Jurkat, Clone E6-1 (cell line): ENCODE results near the gene OR13H1. TPM values are rescaled to one million over a fixed set of nuclear protein-coding genes. Genes with fewer than 3 reads are reported as not detected.
"Not testable (repeated sequence)": the region's sequence is repeated elsewhere in the genome, so short reads cannot be mapped to it uniquely, and the experiment has no call there.

Source experiments
- DNase-seq: peaks from one replicate; pipeline ENCODE4 v3.0.0-alpha.2; 2011; ENCODE audit warnings: low read depth, low spot score
- H3K4me3 ChIP-seq: 2 replicates; pipeline ENCODE4 v1.5.1; 2011; ENCODE audit warnings: mild to moderate bottlenecking, low read length, control low read depth, moderate library complexity
- polyA plus RNA-seq: library from polyadenylated mRNA; unstranded; fragments of >200 nt; gene quantifications from one replicate; pipeline ENCODE4 v1.2.1, GENCODE V29; 2012; ENCODE audit warnings: missing spikeins; ENCODE audit not compliant: insufficient read length, insufficient read depth

OR13H1 gene
- polyA plus RNA-seq, result not detected

GRCh38 chrX:131543774-131544173 lies at the start of gene OR13H1:
Gene OR13H1 (plus strand): TSS chrX:131544074. CDS start chrX:131544074, 0 bp downstream.
- DNase-seq, result no peak
- no peak within 1 kb of the TSS for H3K4me3 ChIP-seq

- DNase-seq, H3K4me3 ChIP-seq: not testable (repeated sequence)
These were observed 42.3 kb upstream of the OR13H1 start for GRCh38 chrX:131501556-131501955.

GRCh38 chrX:131513159-131513914 lies 30.5 kb upstream of the OR13H1 start:
- no peak overlapping the region for H3K4me3 ChIP-seq
- DNase-seq, result no peak

DNA sequence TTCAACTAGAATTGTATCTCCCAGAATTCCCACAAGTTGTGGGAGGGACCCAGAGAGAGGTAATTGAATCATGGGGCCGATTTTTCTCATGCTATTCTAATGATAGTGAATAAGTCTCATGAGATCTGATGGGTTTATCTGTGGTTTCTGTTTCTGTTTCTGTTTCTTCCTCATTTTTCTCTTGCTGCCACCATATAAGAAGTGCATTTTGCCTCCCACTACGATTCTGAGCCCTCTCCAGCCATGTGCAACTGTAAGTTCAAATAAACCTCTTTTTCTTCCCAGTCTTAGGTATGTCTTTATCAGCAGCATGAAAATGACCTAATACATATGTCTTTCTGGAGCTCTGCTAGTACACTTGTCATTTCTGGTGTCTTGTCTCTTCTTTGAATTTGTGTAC lies 22.1 kb upstream of the OR13H1 start:
- H3K4me3 ChIP-seq, result no peak overlapping the region
- DNase-seq, result no peak

GRCh38 chrX:131544218-131544617 lies 344 bp downstream of the OR13H1 start:
- DNase-seq, result no peak
- H3K4me3 ChIP-seq, result no peak overlapping the region

DNA sequence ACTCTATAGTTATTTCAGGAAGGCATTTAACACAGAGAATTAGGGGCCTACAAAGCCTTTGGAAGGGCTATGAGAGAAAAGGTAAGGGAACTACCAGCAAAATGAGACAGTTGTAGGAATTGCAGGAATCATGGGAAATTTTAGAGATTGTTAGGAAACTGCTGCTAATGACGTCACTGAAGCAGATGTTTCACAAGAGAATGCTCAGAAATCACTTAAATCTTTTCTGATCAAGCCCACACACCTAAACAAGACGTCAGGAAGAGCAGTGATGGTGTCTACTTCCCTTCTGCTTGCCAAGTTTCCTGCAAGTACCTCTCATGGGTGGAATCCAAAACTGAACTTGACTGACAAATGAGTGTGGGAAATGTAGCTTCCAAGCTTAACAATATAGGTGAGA lies 5.1 kb downstream of the OR13H1 start:
- no peak overlapping the region for H3K4me3 ChIP-seq
- DNase-seq, result no peak

GRCh38 chrX:131552453-131552852 lies 8.6 kb downstream of the OR13H1 start:
- not testable (repeated sequence) for DNase-seq, H3K4me3 ChIP-seq

DNA sequence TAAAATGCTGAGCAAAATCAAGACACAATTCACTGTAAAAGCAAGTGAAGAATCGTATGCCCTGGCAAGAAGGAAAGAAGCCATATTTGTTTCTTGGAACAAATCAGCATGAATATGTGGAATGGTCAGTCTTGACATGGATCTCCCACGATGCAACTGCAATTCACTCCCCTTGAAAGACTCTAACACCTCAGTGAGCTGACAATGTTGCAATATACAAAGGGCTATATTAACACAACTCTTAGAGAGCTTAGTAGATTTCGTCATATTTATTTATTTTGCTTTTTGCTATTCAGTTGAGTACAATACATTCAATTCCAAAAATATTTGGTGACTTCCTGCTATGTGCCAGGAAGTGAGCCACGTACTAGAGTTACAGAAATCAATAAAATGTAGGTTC lies 14.7 kb downstream of the OR13H1 start:
- H3K4me3 ChIP-seq, result no peak overlapping the region
- no peak for DNase-seq

- no peak overlapping the region for H3K4me3 ChIP-seq
- DNase-seq, result no peak
These were observed 20.8 kb downstream of the OR13H1 start for GRCh38 chrX:131564553-131565229.

GRCh38 chrX:131565909-131566308 lies 22.0 kb downstream of the OR13H1 start:
- H3K4me3 ChIP-seq, result no peak overlapping the region
- no peak for DNase-seq

GRCh38 chrX:131571348-131571747 lies 27.5 kb downstream of the OR13H1 start:
- DNase-seq, result no peak
- H3K4me3 ChIP-seq, result no peak overlapping the region

- DNase-seq, result no peak
- H3K4me3 ChIP-seq, result no peak overlapping the region
These were observed 28.6 kb downstream of the OR13H1 start for GRCh38 chrX:131572372-131573014.

DNA sequence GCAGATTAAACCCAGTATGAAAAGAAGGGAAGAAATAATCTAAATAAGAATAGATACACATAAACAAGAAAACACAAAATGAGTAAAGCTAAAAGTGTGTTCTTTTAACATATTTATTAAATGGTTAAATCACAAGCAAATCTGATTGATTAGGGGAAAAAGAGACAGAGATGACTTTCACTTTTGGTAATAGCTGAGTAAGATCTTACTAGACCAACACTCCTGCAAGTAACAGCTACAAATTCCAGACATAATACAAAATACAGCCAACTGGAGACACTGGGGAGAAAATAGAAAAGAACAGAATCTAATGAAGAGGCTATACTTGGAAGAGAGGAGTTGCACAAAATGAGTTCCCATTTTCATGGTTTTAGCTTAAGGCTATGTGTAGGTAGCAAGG lies 33.5 kb downstream of the OR13H1 start:
- DNase-seq, result no peak
- H3K4me3 ChIP-seq, result no peak overlapping the region

DNA sequence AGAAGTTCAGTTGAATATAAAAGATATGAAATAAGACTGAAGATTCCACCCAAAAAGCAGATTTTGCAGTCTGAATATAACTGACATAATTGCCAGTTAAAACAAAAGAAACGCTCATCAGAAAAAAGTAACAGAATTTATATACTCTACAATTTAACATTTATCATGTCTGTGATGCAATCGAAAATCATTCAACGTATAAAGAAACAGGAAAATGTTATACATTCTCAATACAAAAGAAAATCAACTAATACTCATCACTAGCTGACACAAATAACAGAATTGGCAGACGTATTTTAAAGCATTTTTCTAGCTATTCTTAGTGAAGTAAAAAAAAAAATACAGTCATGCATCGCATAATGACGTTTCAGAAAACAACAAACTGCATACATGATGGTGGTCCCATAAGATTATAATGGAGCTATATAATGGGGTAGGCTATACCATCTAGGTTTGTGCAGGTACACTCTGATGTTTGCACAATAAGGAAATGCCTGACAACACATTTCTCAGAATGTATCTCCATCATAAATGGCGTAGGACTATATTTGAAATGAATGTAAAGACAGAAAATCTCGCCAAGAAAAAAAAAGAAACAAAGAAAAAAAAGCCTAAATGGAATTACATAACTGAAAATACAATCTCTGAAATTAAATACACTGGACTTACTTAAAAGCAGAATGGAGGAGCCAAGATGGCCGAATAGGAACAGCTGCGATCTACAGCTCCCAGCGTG lies 34.3 kb downstream of the OR13H1 start:
- no peak for DNase-seq
- H3K4me3 ChIP-seq, result no peak overlapping the region

DNA sequence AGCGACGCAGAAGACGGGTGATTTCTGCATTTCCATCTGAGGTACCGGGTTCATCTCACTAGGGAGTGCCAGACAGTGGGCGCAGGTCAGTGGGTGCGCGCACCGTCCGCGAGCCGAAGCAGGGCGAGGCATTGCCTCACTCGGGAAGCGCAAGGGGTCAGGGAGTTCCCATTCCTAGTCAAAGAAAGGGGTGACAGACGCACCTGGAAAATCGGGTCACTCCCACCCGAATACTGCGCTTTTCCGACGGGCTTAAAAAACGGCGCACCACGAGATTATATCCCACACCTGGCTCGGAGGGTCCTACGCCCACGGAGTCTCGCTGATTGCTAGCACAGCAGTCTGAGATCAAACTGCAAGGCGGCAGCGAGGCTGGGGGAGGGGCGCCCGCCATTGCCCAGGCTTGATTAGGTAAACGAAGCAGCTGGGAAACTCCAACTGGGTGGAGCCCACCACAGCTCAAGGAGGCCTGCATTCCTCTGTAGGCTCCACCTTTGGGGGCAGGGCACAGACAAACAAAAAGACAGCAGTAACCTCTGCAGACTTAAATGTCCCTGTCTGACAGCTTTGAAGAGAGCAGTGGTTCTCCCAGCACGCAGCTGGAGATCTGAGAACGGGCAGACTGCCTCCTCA lies 35.0 kb downstream of the OR13H1 start:
- DNase-seq, H3K4me3 ChIP-seq: not testable (repeated sequence)

DNA sequence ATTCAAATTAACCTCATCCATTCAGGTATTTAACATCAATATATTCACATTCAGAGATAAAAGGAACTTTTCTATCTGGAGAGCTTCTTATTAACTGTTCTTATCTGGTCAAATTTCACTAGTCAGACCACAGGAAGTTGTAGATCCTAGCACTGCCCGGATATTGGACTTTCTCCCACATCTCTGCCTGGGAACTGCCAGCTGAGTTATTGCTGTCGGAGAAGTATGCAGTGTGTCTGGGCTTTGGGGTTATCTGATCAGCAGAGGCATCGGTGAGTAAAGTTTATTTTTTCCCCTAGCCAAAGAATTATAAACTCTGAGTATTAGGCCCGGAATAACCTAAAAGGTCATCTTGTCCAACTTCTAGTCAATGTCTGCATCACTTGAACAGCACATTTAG lies 45.1 kb downstream of the OR13H1 start:
- H3K4me3 ChIP-seq, result no peak overlapping the region
- DNase-seq, result no peak
